ENCODE measurements around the gene CCL3. TPM values are rescaled to one million over a fixed set of nuclear protein-coding genes. Genes with fewer than 3 reads are reported as not detected.

The CCL3 gene
- total RNA-seq, 1 donor: 0.18 TPM

DNA sequence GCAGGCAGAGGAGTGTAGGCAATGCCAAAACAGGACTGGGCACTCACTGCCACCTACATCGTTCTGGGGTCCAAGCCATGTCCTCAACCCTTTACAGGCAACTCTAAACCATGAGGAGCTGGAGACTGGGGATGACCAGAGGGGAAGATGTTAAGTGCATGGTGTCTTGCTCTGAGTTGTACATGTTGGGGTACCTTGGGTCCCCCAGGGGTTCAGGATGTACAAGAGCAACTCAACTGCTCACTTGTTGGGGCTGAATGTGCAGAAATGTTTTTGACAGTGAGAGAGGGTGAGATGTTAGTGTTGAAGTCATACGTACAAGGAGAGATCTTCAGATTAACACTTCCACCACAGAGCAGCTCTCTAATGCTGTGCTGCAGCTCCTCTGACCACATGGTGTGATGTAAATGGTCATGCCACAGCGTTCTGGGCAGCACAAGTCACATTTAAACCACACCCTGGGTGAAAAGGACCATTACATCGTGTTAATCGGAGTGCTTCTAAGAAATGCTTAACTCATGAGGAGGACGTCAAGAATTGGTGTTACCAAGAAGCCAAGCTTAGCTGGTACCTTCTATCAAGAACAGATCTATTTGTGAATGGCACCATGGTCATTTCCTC lies 23.5 kb downstream of the CCL3 start:
- TF ChIP-seq CTCF (IDR thresholded peaks at IDR 0.05; ENCODE audit: insufficient read depth, low read length): no peak
- no peak for DNase-seq (ENCODE audit: low read depth)
- H3K4me3 ChIP-seq (ENCODE audit: low read depth, low read length): no peak overlapping the region

- no peak within 1 kb of the TSS for H3K4me3 ChIP-seq (ENCODE audit: low read depth, low read length)
Measured at GRCh38 chr17:36063786-36064541, 26.0 kb downstream of the CCL3 start, which contains the start of gene CCL18. CCL18 (plus strand) TSS chr17:36064272; CDS start chr17:36064343, 71 bp downstream.

GRCh38 chr17:36060816-36061215 lies 29.1 kb downstream of the CCL3 start:
- H3K4me3 ChIP-seq (ENCODE audit: low read depth, low read length): no peak overlapping the region
- no peak for TF ChIP-seq CTCF (IDR thresholded peaks at IDR 0.05; ENCODE audit: insufficient read depth, low read length)
- no peak for DNase-seq (ENCODE audit: low read depth)

More at GRCh38 chr17:36063786-36064541, 26.0 kb downstream of the CCL3 start, which contains the start of gene CCL18:
- no peak for TF ChIP-seq CTCF (IDR thresholded peaks at IDR 0.05; ENCODE audit: insufficient read depth, low read length)
- no peak for DNase-seq (ENCODE audit: low read depth)

- DNase-seq (ENCODE audit: low read depth): no peak
- H3K4me3 ChIP-seq (ENCODE audit: low read depth, low read length): no peak overlapping the region
Measured at GRCh38 chr17:36059406-36059805, 30.5 kb downstream of the CCL3 start.

DNA sequence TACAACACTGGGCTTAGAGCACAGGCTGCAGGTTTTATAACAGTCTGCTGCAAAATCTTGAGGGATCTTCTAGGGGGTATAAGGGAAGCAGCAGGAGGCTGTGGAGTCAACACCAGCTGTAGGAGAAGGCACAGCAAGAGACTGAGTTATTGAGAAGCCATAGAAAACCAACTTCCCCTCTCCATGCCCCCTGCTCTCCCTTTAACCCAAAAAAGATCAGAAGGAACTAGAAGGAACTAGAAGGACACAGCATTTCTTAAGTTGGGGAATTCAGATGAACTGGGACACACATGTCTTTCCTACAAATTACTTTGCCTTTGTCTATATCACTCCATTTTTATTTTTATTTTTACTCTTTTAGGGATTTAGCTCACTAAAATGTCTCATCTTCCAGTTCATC lies 32.0 kb downstream of the CCL3 start:
- H3K4me3 ChIP-seq (ENCODE audit: low read depth, low read length): no peak overlapping the region
- TF ChIP-seq CTCF (IDR thresholded peaks at IDR 0.05; ENCODE audit: insufficient read depth, low read length): no peak
- no peak for DNase-seq (ENCODE audit: low read depth)

More at GRCh38 chr17:36059406-36059805, 30.5 kb downstream of the CCL3 start:
- TF ChIP-seq CTCF (IDR thresholded peaks at IDR 0.05; ENCODE audit: insufficient read depth, low read length): no peak

GRCh38 chr17:36055921-36056520 lies 33.9 kb downstream of the CCL3 start:
- TF ChIP-seq CTCF (IDR thresholded peaks at IDR 0.05; ENCODE audit: insufficient read depth, low read length): no peak
- H3K4me3 ChIP-seq (ENCODE audit: low read depth, low read length): no peak overlapping the region
- no peak for DNase-seq (ENCODE audit: low read depth)

All from fibroblast of the aortic adventitia (primary cell).